Smooth muscle cell (in vitro differentiated cells): ENCODE data around the gene HS3ST1. TPM values are rescaled to one million over a fixed set of nuclear protein-coding genes. Genes with fewer than 3 reads are reported as not detected.

Experiments used
- DNase-seq: peaks from one replicate; lab custom pipeline; 2025; ENCODE audit not compliant: unreplicated experiment; lab: John Stamatoyannopoulos, UW
- H2AFZ ChIP-seq: fragments of 200-600 bp; sonication (generic); 2 replicates; pipeline ENCODE4 v1.6.0; 2016; ENCODE audit warnings: antibody characterized with exemption, low read depth, mild to moderate bottlenecking
- H3F3A ChIP-seq: fragments of 200-600 bp; sonication (generic); 2 replicates; pipeline ENCODE4 v1.6.0; 2017; ENCODE audit warnings: antibody characterized with exemption, low read depth
- H3K27ac ChIP-seq: fragments of 200-600 bp; sonication (generic); 2 replicates; pipeline ENCODE4 v1.5.1; 2016; ENCODE audit warnings: low read depth, mild to moderate bottlenecking
- H3K27me3 ChIP-seq: fragments of 200-600 bp; sonication (generic); 2 replicates; pipeline ENCODE4 v1.6.1; 2016; ENCODE audit warnings: low read depth, mild to moderate bottlenecking
- H3K36me3 ChIP-seq: fragments of 200-600 bp; sonication (generic); 2 replicates; pipeline ENCODE4 v1.5.1; 2016; ENCODE audit warnings: low read depth
- H3K4me1 ChIP-seq: fragments of 200-600 bp; sonication (generic); 2 replicates; pipeline ENCODE4 v1.5.1; 2016; ENCODE audit warnings: low read depth
- H3K4me2 ChIP-seq: fragments of 200-600 bp; sonication (generic); 2 replicates; pipeline ENCODE4 v1.6.0; 2016; ENCODE audit warnings: mild to moderate bottlenecking
- H3K4me3 ChIP-seq: fragments of 200-600 bp; sonication (generic); 2 replicates; pipeline ENCODE4 v1.5.1; 2016; ENCODE audit warnings: mild to moderate bottlenecking
- H3K79me2 ChIP-seq: fragments of 200-600 bp; sonication (generic); 2 replicates; pipeline ENCODE4 v1.6.0; 2016; ENCODE audit warnings: low read depth, mild to moderate bottlenecking
- H3K9ac ChIP-seq: fragments of 200-600 bp; sonication (generic); 2 replicates; pipeline ENCODE4 v1.6.0; 2016; ENCODE audit warnings: low read depth
- H3K9me3 ChIP-seq: fragments of 200-600 bp; sonication (generic); replicated peaks from 2 replicates; pipeline ENCODE4 v1.5.1; 2016; ENCODE audit warnings: low read depth
- H4K20me1 ChIP-seq: fragments of 200-600 bp; sonication (generic); 2 replicates; pipeline ENCODE4 v1.6.0; 2016; ENCODE audit warnings: low read depth
- CTCF ChIP-seq: fragments of 200-600 bp; sonication (generic); IDR thresholded peaks from 2 replicates; pipeline ENCODE4 v1.5.1; 2017; ENCODE audit warnings: borderline replicate concordance, mild to moderate bottlenecking, antibody characterized with exemption; ENCODE audit not compliant: insufficient read depth, poor library complexity, severe bottlenecking
- WGBS: methylation state at CpG from one replicate; pipeline ENCODE4 v1.1.7; 2016; ENCODE audit warnings: low lambda C conversion rate; 5-methylcytosine and 5-hydroxymethylcytosine counted together
- polyA plus RNA-seq: library from polyadenylated mRNA; unstranded; fragments of >200 nt; fragmentation: Nextera tagmentation; extraction: Ambion mirVana; gene quantifications from 2 replicates; pipeline ENCODE4 v1.2.1, GENCODE V29; 2016
- total RNA-seq: library from RNA; depleted of rRNA; stranded (reverse); fragments of >200 nt; gene quantifications from 2 replicates; pipeline ENCODE4 v1.2.3, GENCODE V29; 2014

The HS3ST1 gene
- total and polyA plus RNA-seq, 2 experiments from 2014 or later, result 0.22 to 3.1 TPM

GRCh38 chr4:11469650-11470437 lies 41.1 kb upstream of the HS3ST1 start:
- Histone ChIP-seq H3F3A (no peaks in the 10 kb centered on the region), H3K9me3 (no peaks in the 10 kb centered on the region), H3K4me3 (no peak overlapping the region), H3K4me2 (no peak overlapping the region), H3K36me3 (no peaks in the 10 kb centered on the region), H3K9ac (no peak overlapping the region), H2AFZ (no peak overlapping the region), H4K20me1 (no peaks in the 10 kb centered on the region), H3K27ac (no peak overlapping the region), H3K79me2 (no peaks in the 10 kb centered on the region), H3K4me1 (peaks cover 3% of the 10 kb centered on the region), H3K27me3 (peaks cover 4% of the 10 kb centered on the region)
- TF ChIP-seq CTCF, result no peak
- DNase-seq, result no peak
- 74% methylated on average over 8 of the region's 8 CpGs for WGBS

- no peak overlapping the region for H3K4me2 ChIP-seq
- no peaks in the 10 kb centered on the region for H3K9me3 ChIP-seq
- no peaks in the 10 kb centered on the region for H3F3A ChIP-seq
- DNase-seq, result no peak
- H3K27me3 ChIP-seq, result peaks cover 4% of the 10 kb centered on the region
- no peak for TF ChIP-seq CTCF
- H3K36me3 ChIP-seq, result no peaks in the 10 kb centered on the region
- no peak overlapping the region for H3K27ac ChIP-seq
- 73% methylated on average over 4 of the region's 4 CpGs for WGBS
- H3K79me2 ChIP-seq, result no peaks in the 10 kb centered on the region
- H3K9ac ChIP-seq, result no peak overlapping the region
- peaks cover 3% of the 10 kb centered on the region for H3K4me1 ChIP-seq
- no peaks in the 10 kb centered on the region for H4K20me1 ChIP-seq
- H3K4me3 ChIP-seq, result no peak overlapping the region
- no peak overlapping the region for H2AFZ ChIP-seq
Observed at GRCh38 chr4:11468901-11469300, 40.2 kb upstream of the HS3ST1 start.

- Histone ChIP-seq H3K27ac (no peak overlapping the region), H3K4me2 (no peak overlapping the region), H3F3A (no peaks in the 10 kb centered on the region), H3K36me3 (no peaks in the 10 kb centered on the region), H3K4me3 (no peak overlapping the region), H3K9me3 (no peaks in the 10 kb centered on the region), H2AFZ (no peak overlapping the region), H3K79me2 (no peaks in the 10 kb centered on the region), H4K20me1 (no peaks in the 10 kb centered on the region), H3K9ac (no peak overlapping the region), H3K4me1 (peaks cover 3% of the 10 kb centered on the region), H3K27me3 (peaks cover 4% of the 10 kb centered on the region)
- whole genome bisulfite sequencing, result 94% methylated on average over 2 of the region's 2 CpGs
- TF ChIP-seq CTCF, result no peak
- DNase-seq, result no peak
Observed at GRCh38 chr4:11467931-11468330, 39.2 kb upstream of the HS3ST1 start.

- no peaks in the 10 kb centered on the region for H3K4me1 ChIP-seq
- no peak overlapping the region for H3K4me2 ChIP-seq
- no peak for DNase-seq
- H3K79me2 ChIP-seq, result no peaks in the 10 kb centered on the region
- H2AFZ ChIP-seq, result no peak overlapping the region
- H3K4me3 ChIP-seq, result no peak overlapping the region
- H3F3A ChIP-seq, result no peaks in the 10 kb centered on the region
- H3K9me3 ChIP-seq, result no peaks in the 10 kb centered on the region
- no peaks in the 10 kb centered on the region for H4K20me1 ChIP-seq
- WGBS, result 100% methylated on average over 1 of the region's 1 CpG
- no peaks in the 10 kb centered on the region for H3K27me3 ChIP-seq
- TF ChIP-seq CTCF, result no peak
- H3K9ac ChIP-seq, result no peak overlapping the region
- no peak overlapping the region for H3K27ac ChIP-seq
- no peaks in the 10 kb centered on the region for H3K36me3 ChIP-seq
Observed at GRCh38 chr4:11463707-11464106, 35.0 kb upstream of the HS3ST1 start.
